Measurements from ENCODE around the gene TAS2R60. TPM values are rescaled to one million over a fixed set of nuclear protein-coding genes. Genes with fewer than 3 reads are reported as not detected.
"Not testable (repeated sequence)": the region's sequence is repeated elsewhere in the genome, so short reads cannot be mapped to it uniquely, and the experiment has no call there.

Gene TAS2R60
- total and polyA plus RNA-seq, 4 donors = 0.50 TPM; not detected in 3

- Histone ChIP-seq H3K27me3 (ENCODE audit: control insufficient read depth in 4 of 4, insufficient read depth in 4 of 4, low read length in 3 of 4) (no peaks in the 10 kb centered on the region), H3K36me3 (ENCODE audit: control insufficient read depth in 4 of 4, insufficient read depth in 3 of 4, low read depth in 1 of 4, low read length in 3 of 4) (no peaks in the 10 kb centered on the region), H3K4me3 (ENCODE audit: low read depth in 1 of 3, low read length in 3 of 3) (no peak overlapping the region), H3K4me1 (ENCODE audit: control insufficient read depth in 4 of 4, insufficient read depth in 4 of 4, low read length in 3 of 4) (peaks cover 3 to 17% (median 8%) of the 10 kb centered on the region in 4 donors), H3K9ac (ENCODE audit: low read depth in 1 of 2, low read length in 2 of 2) (no peak overlapping the region), H3K27ac (ENCODE audit: low read depth in 1 of 2, low read length in 2 of 2) (no peak overlapping the region), H3K9me3 (ENCODE audit: control insufficient read depth in 4 of 4, low read length in 3 of 4) (no peaks in the 10 kb centered on the region)
- peak; percentile 16 for DNase-seq (ENCODE audit: low spot score)
- WGBS = 93% methylated on average over 8 of the region's 8 CpGs
- TF ChIP-seq JUND (IDR thresholded peaks at IDR 0.05) = no peak
- TF ChIP-seq GABPA (IDR thresholded peaks at IDR 0.05 in 1 of 2, conservative IDR thresholded peaks at IDR 0.05 in 1 of 2) = no peak
- TF ChIP-seq HNF4G (IDR thresholded peaks at IDR 0.05) = no peak
- no peak for TF ChIP-seq EGR1 (IDR thresholded peaks at IDR 0.05; ENCODE audit: low read depth in 2 of 2)
- TF ChIP-seq FOXA2 (IDR thresholded peaks at IDR 0.05) = no peak
- no peak for TF ChIP-seq NR2F2 (IDR thresholded peaks at IDR 0.05)
- no peak for TF ChIP-seq RXRA (IDR thresholded peaks at IDR 0.05)
- TF ChIP-seq ATF3 (IDR thresholded peaks at IDR 0.05) = no peak
- no peak for TF ChIP-seq TAF1 (conservative IDR thresholded peaks at IDR 0.05)
- TF ChIP-seq YY1 (IDR thresholded peaks at IDR 0.05) = no peak
- TF ChIP-seq CTCF (IDR thresholded peaks at IDR 0.05; ENCODE audit: low read depth, low read length, missing input control) = no peak
- TF ChIP-seq ZBTB33 (IDR thresholded peaks at IDR 0.05) = no peak
- no peak for TF ChIP-seq SP1 (IDR thresholded peaks at IDR 0.05)
- no peak for TF ChIP-seq MAX (IDR thresholded peaks at IDR 0.05)
Observed at GRCh38 chr7:143413123-143413522, 30.1 kb upstream of the TAS2R60 start.

- H3K9ac ChIP-seq (ENCODE audit: low read depth in 1 of 2, low read length in 2 of 2); DNase-seq (ENCODE audit: low spot score); H3K9me3 ChIP-seq (ENCODE audit: control insufficient read depth in 4 of 4, low read length in 3 of 4); H3K27ac ChIP-seq (ENCODE audit: low read depth in 1 of 2, low read length in 2 of 2); H3K4me1 ChIP-seq (ENCODE audit: control insufficient read depth in 4 of 4, insufficient read depth in 4 of 4, low read length in 3 of 4); H3K4me3 ChIP-seq (ENCODE audit: low read depth in 1 of 3, low read length in 3 of 3); H3K36me3 ChIP-seq (ENCODE audit: control insufficient read depth in 4 of 4, insufficient read depth in 3 of 4, low read depth in 1 of 4, low read length in 3 of 4); H3K27me3 ChIP-seq (ENCODE audit: control insufficient read depth in 4 of 4, insufficient read depth in 4 of 4, low read length in 3 of 4): not testable (repeated sequence)
- WGBS = 82% methylated on average over 7 of the region's 7 CpGs
Observed at GRCh38 chr7:143415209-143415608, 28.0 kb upstream of the TAS2R60 start.

- Histone ChIP-seq H3K4me3 (ENCODE audit: low read depth in 1 of 3, low read length in 3 of 3) (no peak overlapping the region), H3K27ac (ENCODE audit: low read depth in 1 of 2, low read length in 2 of 2) (no peak overlapping the region)
- no peak for DNase-seq (ENCODE audit: low spot score)
- TF ChIP-seq RXRA (IDR thresholded peaks at IDR 0.05) (no peak), RAD21 (IDR thresholded peaks at IDR 0.05) (no peak), GABPA (IDR thresholded peaks at IDR 0.05 in 1 of 2, conservative IDR thresholded peaks at IDR 0.05 in 1 of 2) (no peak), TAF1 (conservative IDR thresholded peaks at IDR 0.05) (no peak), CTCF (IDR thresholded peaks at IDR 0.05; ENCODE audit: low read depth, low read length, missing input control) (no peak), EGR1 (IDR thresholded peaks at IDR 0.05; ENCODE audit: low read depth in 2 of 2) (no peak), SP1 (IDR thresholded peaks at IDR 0.05) (no peak), HNF4G (IDR thresholded peaks at IDR 0.05) (no peak), HNF4A (conservative IDR thresholded peaks at IDR 0.05) (no peak), ATF3 (IDR thresholded peaks at IDR 0.05) (no peak)
Observed at GRCh38 chr7:143415742-143416397, 27.4 kb upstream of the TAS2R60 start.

More at GRCh38 chr7:143415742-143416397, 27.4 kb upstream of the TAS2R60 start:
- Histone ChIP-seq H3K27me3 (ENCODE audit: control insufficient read depth in 4 of 4, insufficient read depth in 4 of 4, low read length in 3 of 4) (no peaks in the 10 kb centered on the region), H3K36me3 (ENCODE audit: control insufficient read depth in 4 of 4, insufficient read depth in 3 of 4, low read depth in 1 of 4, low read length in 3 of 4) (no peaks in the 10 kb centered on the region), H3K4me1 (ENCODE audit: control insufficient read depth in 4 of 4, insufficient read depth in 4 of 4, low read length in 3 of 4) (peaks cover 0 to 10% (median 4%) of the 10 kb centered on the region in 4 donors), H3K9ac (ENCODE audit: low read depth in 1 of 2, low read length in 2 of 2) (no peak overlapping the region), H3K9me3 (ENCODE audit: control insufficient read depth in 4 of 4, low read length in 3 of 4) (no peaks in the 10 kb centered on the region)
- 84% methylated on average over 8 of the region's 8 CpGs for WGBS

Data from liver (tissue), 9 donors.